Measurements from ENCODE around the gene CDK14. TPM values are rescaled to one million over a fixed set of nuclear protein-coding genes. Genes with fewer than 3 reads are reported as not detected.

The CDK14 gene
- total and polyA plus RNA-seq, 9 donors, result 12.6 to 54.1 (median 43.8) TPM

DNA sequence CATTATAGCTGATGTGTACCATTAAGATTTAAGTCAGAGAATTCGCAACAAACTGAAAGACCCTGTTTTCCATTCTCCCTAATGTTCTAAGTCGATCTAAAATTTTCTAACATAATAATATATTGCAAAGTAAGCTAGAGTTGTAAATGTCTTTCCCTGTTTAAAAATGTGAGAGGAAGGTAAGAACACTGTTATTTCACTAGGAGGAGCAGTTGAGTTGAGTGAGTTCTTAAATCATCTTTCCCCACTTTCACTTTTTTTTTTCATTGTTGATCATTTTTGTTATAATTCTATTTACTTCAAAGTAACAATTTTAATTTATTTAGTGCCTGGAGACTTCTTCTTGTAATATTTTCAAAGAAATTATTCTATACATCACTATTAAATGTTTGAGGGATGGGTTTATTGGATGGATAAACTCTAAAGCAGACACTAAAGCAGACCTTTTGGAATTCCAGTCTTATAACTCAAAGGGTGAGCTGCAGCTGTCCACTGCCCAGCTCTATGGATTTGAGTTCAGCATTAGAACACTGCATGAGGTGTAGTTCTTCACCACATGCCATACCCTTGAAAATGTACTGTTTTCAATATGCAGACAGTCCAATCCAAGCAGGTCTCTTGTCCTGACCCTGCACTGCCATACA lies 486.9 kb downstream of the CDK14 start:
- Histone ChIP-seq H3K9me3 (no peaks in the 10 kb centered on the region), H3K4me1 (ENCODE audit: insufficient read depth) (peaks cover 3% of the 10 kb centered on the region), H3K27ac (peak overlapping the region in 1 of 2 donors; percentile 46), H3K4me3 (no peak overlapping the region), H3K27me3 (no peaks in the 10 kb centered on the region), H3K36me3 (no peaks in the 10 kb centered on the region)
- 24 to 30% (median 24%) methylated on average over 2 of the region's 2 CpGs for WGBS, 3 donors
- intact Hi-C loops (cut with DNase I), result loop anchor here in 2 of 4 donors (5.0 to 10.0 kb wide), 3 partner anchors 182 to 799 kb away; partner anchors contain the start of genes FZD1 (in 2 of the 2) and MTERF1 (in 1 of the 2)
- no peak for DNase-seq
- TF ChIP-seq POLR2A (IDR thresholded peaks at IDR 0.05), result no peak
- TF ChIP-seq, protein P1, sequence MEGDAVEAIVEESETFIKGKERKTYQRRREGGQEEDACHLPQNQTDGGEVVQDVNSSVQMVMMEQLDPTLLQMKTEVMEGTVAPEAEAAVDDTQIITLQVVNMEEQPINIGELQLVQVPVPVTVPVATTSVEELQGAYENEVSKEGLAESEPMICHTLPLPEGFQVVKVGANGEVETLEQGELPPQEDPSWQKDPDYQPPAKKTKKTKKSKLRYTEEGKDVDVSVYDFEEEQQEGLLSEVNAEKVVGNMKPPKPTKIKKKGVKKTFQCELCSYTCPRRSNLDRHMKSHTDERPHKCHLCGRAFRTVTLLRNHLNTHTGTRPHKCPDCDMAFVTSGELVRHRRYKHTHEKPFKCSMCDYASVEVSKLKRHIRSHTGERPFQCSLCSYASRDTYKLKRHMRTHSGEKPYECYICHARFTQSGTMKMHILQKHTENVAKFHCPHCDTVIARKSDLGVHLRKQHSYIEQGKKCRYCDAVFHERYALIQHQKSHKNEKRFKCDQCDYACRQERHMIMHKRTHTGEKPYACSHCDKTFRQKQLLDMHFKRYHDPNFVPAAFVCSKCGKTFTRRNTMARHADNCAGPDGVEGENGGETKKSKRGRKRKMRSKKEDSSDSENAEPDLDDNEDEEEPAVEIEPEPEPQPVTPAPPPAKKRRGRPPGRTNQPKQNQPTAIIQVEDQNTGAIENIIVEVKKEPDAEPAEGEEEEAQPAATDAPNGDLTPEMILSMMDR (IDR thresholded peaks at IDR 0.05), result peak in 1 of 3 donors; percentile 39

DNA sequence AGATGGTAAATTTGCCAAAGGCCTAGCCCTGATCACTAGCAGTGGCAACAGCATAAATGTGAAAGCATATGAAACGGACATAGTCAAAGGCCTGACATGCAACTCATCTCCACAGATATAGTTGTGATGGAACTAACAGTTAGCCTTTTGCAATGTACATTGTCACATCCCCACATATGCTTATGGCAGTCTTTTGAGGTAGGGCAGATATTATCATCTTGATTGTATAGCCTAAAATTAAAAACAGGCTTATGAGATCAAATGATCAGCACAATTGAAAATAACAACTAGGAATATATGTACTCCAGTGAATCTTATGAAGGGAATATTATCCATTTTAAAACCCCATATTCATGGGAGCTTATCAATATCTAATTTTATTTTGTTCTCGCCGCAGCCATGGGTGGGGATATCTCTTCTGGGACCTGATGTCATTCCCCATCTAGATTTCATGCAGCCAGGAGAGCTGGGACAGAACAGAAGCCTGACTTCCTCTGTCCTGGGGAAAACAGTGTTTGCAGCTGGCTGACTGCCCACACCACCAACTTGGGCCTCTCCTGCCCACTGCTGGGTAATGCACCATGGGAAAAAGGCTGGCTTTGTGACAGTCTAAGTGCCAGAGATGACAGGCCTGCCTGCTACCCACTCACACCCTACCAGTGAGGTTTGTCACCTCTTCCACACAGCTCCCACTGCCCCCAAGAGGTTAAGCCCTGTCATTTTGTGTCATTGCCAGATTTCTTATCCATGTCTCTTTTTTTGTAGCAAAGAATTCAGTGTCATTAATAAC lies 487.9 kb downstream of the CDK14 start:
- 57 to 72% (median 64%) methylated on average over 3 of the region's 3 CpGs for WGBS, 3 donors
- peak in 2 of 5 donors; percentile 28 to 38 for DNase-seq
- no peaks in the 10 kb centered on the region for H3K36me3 ChIP-seq
- H3K4me1 ChIP-seq (ENCODE audit: insufficient read depth), result peaks cover 3% of the 10 kb centered on the region
- no peak overlapping the region for H3K27ac ChIP-seq
- H3K27me3 ChIP-seq, result no peaks in the 10 kb centered on the region
- intact Hi-C loops (cut with DNase I), result loop anchor here in 2 of 4 donors (5.0 to 10.0 kb wide), 3 partner anchors 181 to 798 kb away; partner anchors contain the start of genes FZD1 (in 2 of the 2) and MTERF1 (in 1 of the 2)
- no peaks in the 10 kb centered on the region for H3K9me3 ChIP-seq
- no peak overlapping the region for H3K4me3 ChIP-seq
- TF ChIP-seq, protein P1 (IDR thresholded peaks at IDR 0.05), result no peak
- no peak for TF ChIP-seq POLR2A (IDR thresholded peaks at IDR 0.05)
- no peak for TF ChIP-seq EP300 (IDR thresholded peaks at IDR 0.05)

DNA sequence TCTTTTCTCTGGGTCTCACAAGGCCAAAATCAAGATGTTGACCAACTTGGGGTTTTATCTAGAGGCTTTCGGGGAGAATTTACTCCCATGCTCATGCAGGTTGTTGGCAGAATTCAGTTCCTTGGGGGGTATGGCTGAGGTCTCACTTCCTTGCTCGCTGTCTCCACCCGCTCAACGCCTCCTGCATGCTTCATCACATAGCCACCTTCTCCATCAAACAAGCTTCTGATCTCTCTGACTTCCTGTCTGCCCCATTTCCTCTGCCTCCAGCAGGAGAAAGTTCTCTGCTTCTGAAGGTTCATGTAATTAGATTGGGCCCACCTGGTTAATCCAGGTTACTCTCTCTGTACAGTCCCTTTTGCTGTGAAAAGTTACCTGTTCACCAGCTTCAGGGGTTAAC lies 489.1 kb downstream of the CDK14 start:
- H3K27ac ChIP-seq, result no peak overlapping the region
- WGBS, 3 donors, result 72 to 85% (median 74%) methylated on average over 4 of the region's 4 CpGs
- no peak overlapping the region for H3K4me3 ChIP-seq
- no peaks in the 10 kb centered on the region for H3K9me3 ChIP-seq
- TF ChIP-seq POLR2A (IDR thresholded peaks at IDR 0.05) (no peak), EP300 (IDR thresholded peaks at IDR 0.05) (no peak)
- TF ChIP-seq, protein P1 (IDR thresholded peaks at IDR 0.05), result no peak
- no peaks in the 10 kb centered on the region for H3K36me3 ChIP-seq
- H3K4me1 ChIP-seq (ENCODE audit: insufficient read depth), result peaks cover 1% of the 10 kb centered on the region
- intact Hi-C loops (cut with DNase I), result loop anchor here in 2 of 4 donors (10.0 kb wide), 2 partner anchors 180 to 700 kb away; partner anchors contain the start of gene FZD1 (in 2 of the 2)
- no peaks in the 10 kb centered on the region for H3K27me3 ChIP-seq
- DNase-seq, result no peak

DNA sequence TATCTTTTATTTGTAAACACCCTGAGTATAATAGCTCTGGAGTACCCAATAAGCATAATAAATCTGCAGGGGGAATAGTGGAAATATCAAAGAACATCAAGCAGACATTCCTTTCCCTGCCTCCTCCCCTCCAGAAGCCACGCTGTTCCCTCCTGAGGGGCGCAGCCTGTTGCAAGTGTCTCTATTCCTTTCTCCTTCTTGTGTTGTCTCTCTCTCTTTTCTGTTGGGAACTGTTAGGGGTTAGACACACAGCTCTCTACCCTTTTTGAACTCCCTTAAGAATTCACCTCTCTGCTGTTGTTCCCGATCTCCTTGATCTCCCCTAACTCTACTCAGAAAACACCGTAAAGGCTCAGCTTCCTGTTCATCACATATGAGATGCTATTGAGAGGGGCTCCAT lies 490.1 kb downstream of the CDK14 start:
- H3K9me3 ChIP-seq, result no peaks in the 10 kb centered on the region
- no peak for DNase-seq
- 54 to 74% (median 54%) methylated on average over 4 of the region's 4 CpGs for WGBS, 3 donors
- H3K4me1 ChIP-seq (ENCODE audit: insufficient read depth), result peaks cover 1% of the 10 kb centered on the region
- H3K27me3 ChIP-seq, result no peaks in the 10 kb centered on the region
- no peaks in the 10 kb centered on the region for H3K36me3 ChIP-seq
- intact Hi-C loops (cut with DNase I), result loop anchor here in 2 of 4 donors (10.0 kb wide), 2 partner anchors 179 to 699 kb away; partner anchors contain the start of gene FZD1 (in 2 of the 2)
- no peak overlapping the region for H3K27ac ChIP-seq
- H3K4me3 ChIP-seq, result no peak overlapping the region
- TF ChIP-seq POLR2A (IDR thresholded peaks at IDR 0.05), result no peak
- no peak for TF ChIP-seq EP300 (IDR thresholded peaks at IDR 0.05)
- TF ChIP-seq, protein P1 (IDR thresholded peaks at IDR 0.05), result no peak

Measured in ovary (tissue), 9 donors.